AG08395 (cell line): ENCODE data around the gene NTN1.
"Not testable (repeated sequence)": the region's sequence is repeated elsewhere in the genome, so short reads cannot be mapped to it uniquely, and the experiment has no call there.

Experiments used
- DNase-seq: peaks from one replicate; pipeline ENCODE4 v3.0.0; 2012; ENCODE audit warnings: mixed read lengths, low spot score

Gene NTN1

GRCh38 chr17:9249245-9249953 lies 228.1 kb downstream of the NTN1 start:
- DNase-seq, result no peak

DNA sequence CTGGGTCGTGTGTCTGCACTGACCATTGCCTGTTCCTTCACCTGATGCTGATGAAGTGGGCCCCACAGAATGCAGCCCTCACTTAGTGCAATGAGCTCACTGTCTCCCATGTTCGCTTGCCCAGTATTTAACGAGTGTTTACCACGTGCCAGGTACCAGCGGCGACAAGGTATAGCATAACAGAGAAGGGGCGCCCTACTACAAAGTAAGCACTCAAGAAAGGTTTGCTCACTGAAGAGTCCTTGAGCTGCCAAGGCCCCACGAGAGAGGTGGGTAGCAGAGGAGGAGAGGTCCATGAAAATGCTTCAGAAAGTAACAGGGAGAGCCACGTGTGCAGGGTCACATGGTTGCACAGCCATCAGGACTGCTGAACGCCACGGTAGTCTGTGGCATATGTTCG lies 230.0 kb downstream of the NTN1 start:
- no peak for DNase-seq

DNA sequence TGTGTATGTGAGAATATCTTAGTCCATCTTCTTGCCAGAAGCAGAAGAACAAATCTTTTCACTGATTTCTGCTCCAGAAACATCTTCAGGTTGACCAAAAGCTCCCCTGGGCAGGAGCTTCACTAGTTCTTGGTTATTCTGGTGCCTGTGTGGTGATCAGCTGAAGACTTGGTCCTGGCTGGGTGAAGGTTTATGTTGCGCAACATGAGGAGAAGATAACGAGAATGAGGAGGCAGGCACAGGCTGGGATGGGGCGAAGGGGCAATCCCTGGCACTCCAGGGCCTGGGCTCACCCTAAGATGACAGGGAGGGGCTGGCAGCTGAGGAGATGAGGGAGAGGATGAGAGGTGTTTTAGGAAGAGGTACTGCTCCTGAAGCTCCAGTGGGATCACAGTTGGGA lies 232.0 kb downstream of the NTN1 start:
- no peak for DNase-seq

DNA sequence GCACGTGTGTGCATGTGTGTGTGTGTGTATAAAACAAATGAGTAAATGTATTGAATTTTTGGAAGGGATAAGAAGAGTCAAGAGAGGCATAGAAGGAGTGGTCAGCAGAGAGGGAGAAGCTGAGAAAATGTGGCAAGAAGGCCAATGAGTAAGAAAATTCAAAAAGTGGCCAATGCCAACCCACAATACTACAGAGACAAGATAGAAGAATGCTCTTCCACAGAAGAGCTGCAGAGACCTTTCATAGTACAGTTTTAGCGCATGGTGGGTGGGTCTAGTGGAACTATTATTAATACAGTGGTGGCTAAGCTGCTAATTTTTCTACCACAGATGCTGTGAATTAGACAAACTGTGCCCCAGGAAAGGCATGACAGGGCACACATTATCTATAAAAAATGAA lies 233.5 kb downstream of the NTN1 start:
- no peak for DNase-seq

GRCh38 chr17:9255833-9256232 lies 234.5 kb downstream of the NTN1 start:
- peak; percentile 25 for DNase-seq

GRCh38 chr17:9256361-9256750 lies 235.0 kb downstream of the NTN1 start:
- no peak for DNase-seq

- peak; percentile 67 for DNase-seq
Observed at GRCh38 chr17:9256751-9257629, 235.7 kb downstream of the NTN1 start.

GRCh38 chr17:9257630-9257965 lies 236.3 kb downstream of the NTN1 start:
- DNase-seq, result not testable (repeated sequence)

- no peak for DNase-seq
Observed at GRCh38 chr17:9258115-9259015, 237.1 kb downstream of the NTN1 start.

GRCh38 chr17:9259419-9259818 lies 238.1 kb downstream of the NTN1 start:
- DNase-seq, result no peak

DNA sequence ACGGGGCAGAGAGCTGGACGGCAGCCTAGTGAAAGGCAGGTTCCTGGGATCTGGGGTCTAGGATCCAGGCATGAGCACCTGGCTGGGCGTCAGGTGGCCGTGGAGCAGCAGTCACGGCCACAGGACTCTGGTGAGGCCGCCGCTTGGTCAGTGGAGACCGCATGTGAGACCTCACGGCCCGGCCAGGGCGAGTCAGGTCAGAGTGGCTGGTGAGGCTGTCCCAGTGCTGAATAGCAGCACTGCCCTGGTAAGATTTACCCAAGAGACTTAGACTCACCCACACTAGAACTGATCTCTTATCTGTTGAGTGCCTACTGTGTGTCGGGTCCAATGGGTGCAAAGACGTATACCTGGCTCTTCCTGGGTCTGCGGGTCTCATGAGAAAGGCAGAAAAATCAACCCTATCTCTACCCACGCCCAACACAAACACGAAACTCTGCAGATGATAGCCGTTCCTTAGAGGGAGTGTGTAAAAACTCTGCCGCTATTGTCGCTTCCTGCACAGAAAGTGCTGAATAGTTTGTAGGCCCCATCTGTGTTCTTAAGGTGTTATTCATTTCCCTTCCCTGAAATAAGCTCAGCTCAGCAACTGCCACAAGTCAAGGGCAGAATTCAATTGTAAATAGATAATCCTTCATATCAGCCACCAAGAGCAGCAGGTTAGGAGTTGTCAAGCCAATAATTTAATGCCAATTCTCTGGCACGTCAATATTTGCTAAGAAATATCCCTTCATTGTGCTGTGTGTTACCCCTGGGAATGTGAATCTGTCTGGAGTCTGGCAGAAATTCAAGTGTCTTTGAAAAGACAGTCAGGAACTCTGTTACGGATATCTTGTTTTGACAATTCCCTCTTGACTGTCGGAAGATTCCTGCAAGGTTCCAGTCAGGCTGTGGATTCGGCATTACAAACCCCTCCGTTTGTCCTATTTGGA lies 240.0 kb downstream of the NTN1 start:
- no peak for DNase-seq

DNA sequence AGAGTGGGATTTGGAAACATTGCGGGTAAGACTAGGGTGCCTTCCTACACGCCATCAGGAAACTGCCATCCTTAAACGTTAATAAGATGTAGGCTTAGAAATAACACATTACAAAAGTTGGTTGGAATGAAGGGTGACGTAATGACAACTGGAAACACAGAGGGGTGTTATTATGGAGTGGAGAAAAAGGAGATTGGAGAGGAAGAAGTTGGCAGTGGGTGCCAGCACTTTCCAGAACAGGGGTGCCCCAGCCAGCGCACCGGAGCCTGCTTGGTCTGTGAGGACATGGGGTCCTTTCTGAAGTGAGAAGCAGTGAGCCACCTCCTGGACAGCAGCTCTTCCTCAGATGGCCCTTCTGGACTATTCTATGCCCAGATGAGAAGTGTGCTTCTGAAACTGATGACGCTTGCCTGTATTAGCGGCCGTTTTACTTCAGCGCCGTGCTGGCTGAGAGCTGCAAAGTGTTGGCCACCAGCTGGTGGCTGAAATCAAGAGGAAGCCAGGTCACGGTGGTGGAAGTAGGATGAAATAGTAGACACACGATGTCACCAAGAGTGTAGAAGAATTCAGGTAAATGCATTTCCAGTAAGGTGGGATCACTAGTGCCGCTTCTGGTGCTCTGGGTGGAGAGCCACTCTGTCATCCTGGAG lies 244.8 kb downstream of the NTN1 start:
- no peak for DNase-seq

DNA sequence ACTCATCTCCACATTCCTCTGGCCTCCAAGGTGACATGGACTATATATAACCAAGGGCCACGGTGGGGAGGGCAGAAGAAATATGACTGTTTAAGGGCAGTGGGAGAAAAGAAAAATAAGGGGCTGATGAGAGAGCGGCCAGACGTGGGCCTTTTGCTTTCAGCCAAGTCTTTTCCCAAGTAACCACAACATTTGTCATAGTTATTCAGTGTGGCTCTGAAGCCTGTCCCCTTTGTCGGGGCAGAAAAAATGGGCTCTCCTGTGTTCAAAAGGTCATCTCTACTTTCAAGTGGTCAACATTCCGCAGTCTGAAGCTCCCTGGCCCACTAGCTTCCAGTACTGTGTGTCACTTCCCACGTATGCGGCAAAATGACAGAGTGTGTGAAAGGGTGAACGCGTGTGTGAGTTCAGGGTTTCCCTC lies 245.4 kb downstream of the NTN1 start:
- no peak for DNase-seq

DNA sequence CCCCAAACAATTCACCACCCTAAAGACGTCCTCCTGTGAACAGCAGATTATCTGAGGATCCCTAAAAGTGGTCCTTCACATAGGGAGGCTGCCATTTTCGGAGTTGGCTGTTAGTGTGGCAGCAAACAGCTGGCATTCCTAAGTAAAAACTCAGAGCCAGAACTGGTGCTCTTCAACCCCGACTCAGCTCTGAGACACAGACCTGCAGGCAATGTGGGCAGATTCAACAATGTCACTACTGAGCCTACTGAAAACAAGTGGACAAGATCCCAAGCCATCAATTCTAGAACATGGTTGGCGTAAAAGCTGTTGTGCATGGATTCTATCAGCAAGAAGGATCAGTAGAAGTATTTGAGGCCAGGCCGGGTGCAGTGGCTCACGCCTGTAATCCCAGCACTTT lies 247.2 kb downstream of the NTN1 start:
- DNase-seq, result no peak

- no peak for DNase-seq
Observed at GRCh38 chr17:9269350-9270035, 248.2 kb downstream of the NTN1 start.

DNA sequence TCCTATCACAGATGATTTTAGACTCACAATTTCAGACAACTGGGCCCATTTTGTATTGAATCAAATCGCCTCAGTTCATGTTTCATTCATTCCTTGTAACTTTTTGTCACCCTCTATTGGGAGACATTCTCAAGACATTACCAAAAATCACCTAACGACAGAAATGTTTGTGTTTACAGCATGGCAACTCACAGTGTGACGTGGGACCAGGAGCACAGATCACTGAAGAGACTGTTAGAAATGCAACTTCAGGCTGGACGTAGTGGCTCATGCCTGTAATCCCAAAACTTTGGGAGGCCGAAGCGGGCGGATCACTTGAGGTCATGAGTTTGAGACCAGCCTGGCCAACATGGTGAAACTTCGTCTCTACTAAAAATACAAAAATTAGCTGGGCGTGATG lies 249.6 kb downstream of the NTN1 start:
- DNase-seq, result no peak

- no peak for DNase-seq
Observed at GRCh38 chr17:9271989-9272388, 250.7 kb downstream of the NTN1 start.

GRCh38 chr17:9272501-9273200 lies 251.3 kb downstream of the NTN1 start:
- DNase-seq, result peak; percentile 38
